GM18502 (cell line): ENCODE results near the gene DSCAML1.
"Not testable (repeated sequence)": the region's sequence is repeated elsewhere in the genome, so short reads cannot be mapped to it uniquely, and the experiment has no call there.

ENCODE experiments used
- ATAC-seq: cut with Tn5 transposase; IDR thresholded peaks from one replicate; pipeline ENCODE4 v1.9.1; 2021; ENCODE audit warnings: mild to moderate bottlenecking; ENCODE audit not compliant: unreplicated experiment, poor library complexity

The DSCAML1 gene

GRCh38 chr11:117409511-117409910, 387.5 kb downstream of the DSCAML1 start:
- ATAC-seq = no peak

GRCh38 chr11:117408356-117408755, 388.7 kb downstream of the DSCAML1 start:
- no peak for ATAC-seq

DNA sequence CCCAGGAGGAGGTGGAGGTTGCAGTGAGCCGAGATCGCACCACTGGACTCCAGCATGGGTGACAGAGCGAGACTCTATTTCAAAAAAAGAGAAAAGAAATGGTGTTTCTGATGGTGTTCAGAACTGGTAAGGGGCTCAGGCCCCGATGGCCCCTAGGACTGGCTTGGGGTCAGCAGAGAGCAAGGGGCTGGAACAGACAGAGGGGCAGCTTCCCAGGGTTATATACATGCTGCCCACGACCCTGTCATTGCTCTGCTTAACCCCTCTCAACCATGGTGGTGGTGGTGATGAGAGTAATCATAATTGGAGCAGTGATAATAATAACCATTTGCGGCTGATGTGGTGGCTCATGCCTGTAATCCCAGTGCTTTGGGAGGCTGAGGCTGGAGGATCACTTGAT, 390.0 kb downstream of the DSCAML1 start:
- no peak for ATAC-seq

DNA sequence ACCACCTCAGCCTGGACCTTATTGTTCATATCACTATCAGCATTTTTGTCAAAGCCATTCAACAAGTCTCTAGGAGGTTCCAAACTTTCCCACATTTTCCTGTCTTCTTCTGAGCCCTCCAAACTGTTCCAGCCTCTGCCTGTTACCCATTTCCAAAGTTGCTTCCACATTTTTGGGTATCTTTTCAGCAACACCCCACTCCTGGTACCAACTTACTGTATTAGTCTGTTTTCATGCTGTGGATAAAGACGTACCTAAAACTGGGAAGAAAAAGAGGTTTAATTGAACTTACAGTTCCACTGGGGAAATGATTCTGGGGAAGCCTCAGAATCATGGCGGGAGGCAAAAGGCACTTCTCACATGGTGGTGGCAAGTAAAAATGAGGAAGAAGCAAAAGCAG, 391.1 kb downstream of the DSCAML1 start:
- ATAC-seq = not testable (repeated sequence)

DNA sequence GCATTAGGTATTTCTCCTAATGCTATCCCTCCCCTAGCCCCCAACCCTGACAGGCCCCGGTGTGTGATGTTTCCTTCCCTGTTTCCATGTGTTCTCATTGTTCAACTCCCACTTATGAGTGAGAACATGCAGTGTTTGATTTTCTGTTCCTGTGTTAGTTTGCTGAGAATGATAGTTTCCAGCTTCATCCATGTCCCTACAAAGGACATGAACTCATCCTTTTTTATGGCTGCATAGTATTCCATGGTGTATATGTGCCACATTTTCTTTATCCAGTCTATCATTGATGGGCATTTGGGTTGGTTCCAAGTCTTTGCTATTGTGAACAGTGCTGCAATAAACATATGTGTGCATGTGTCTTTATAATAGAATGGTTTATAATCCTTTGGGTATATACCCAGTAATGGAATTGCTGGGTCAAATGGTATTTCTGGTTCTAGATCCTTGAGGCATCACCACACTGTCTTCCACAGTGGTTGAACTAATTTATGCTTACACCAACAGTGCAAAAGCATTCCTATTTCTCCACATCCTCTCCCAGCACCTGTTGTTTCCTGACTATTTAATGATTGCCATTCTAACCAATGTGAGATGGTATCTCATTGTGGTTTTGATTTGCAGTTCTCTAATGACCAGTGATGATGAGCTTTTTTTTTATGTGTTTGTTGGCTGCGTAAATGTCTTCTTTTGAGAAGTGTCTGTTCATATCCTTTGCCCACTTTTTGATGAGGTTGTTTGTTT, 397.7 kb downstream of the DSCAML1 start:
- ATAC-seq = not testable (repeated sequence)

- ATAC-seq = not testable (repeated sequence)
Measured at GRCh38 chr11:117398618-117399017, 398.4 kb downstream of the DSCAML1 start.

DNA sequence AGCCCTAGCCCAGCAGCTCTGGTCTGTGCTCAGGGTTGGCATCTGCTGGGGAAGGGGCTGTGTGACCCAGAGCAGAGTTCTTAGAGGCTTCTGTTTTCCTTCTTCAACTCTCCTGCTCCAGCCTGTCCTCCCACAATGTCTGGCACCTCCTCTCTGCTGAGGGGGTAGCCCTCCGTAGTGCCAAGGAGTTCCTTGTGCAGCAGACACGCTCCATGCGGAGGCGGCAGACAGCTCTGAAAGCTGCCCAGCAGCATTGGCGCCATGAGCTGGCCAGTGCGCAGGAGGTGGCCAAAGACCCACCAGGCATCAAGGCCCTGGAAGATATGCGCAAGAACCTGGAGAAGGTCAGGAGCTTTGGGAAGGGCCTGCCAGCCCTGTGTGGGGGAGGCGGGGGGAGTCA, 400.0 kb downstream of the DSCAML1 start:
- ATAC-seq = no peak

DNA sequence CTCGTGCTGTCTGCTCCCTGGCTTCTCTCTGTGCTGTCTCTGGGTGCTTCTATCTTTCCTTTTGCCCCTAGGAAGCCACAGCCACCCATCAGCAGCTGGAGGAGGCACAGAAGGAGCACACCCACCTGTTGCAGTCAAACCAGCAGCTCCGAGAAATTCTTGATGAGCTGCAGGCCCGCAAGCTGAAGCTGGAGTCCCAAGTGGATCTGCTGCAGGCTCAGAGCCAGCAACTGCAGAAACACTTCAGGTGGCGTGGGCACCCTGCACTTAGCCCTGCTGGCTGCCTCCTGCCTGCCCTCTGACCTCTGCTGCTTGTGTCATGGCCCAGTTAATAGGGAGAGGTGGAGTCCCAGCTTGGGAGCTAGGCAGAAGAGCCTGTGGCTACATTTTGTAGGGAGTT, 401.5 kb downstream of the DSCAML1 start:
- no peak for ATAC-seq

GRCh38 chr11:117394221-117394925, 402.6 kb downstream of the DSCAML1 start:
- no peak for ATAC-seq

GRCh38 chr11:117392979-117393378, 404.0 kb downstream of the DSCAML1 start:
- no peak for ATAC-seq

- no peak for ATAC-seq
Measured at GRCh38 chr11:117392001-117392690, 404.9 kb downstream of the DSCAML1 start.

- no peak for ATAC-seq
Measured at GRCh38 chr11:117391181-117391580, 405.8 kb downstream of the DSCAML1 start.

GRCh38 chr11:117390743-117391142, 406.3 kb downstream of the DSCAML1 start:
- no peak for ATAC-seq

- ATAC-seq = no peak
Measured at GRCh38 chr11:117387992-117388755, 408.8 kb downstream of the DSCAML1 start.

GRCh38 chr11:117385906-117386305, 411.1 kb downstream of the DSCAML1 start:
- no peak for ATAC-seq

- no peak for ATAC-seq
Measured at GRCh38 chr11:117385471-117385870, 411.5 kb downstream of the DSCAML1 start.

DNA sequence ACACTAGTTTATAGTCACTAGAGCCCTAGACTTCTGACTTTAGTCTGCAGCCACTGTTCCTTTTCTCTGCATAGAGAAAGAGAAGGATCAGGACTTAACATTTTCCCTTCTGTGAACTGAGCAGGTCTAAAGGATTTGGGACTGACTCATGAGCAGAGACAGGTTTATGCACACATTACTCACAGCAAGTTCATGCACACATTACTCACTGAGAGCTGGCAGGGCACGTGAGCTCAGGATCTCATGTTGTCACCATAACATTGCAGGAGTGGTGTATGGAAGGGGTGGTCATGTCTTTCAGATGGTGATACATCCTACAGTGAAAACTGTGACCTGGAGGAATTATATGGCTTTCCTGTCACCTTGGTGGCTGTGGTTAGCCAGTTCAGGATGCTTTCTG, 413.0 kb downstream of the DSCAML1 start:
- ATAC-seq = no peak

DNA sequence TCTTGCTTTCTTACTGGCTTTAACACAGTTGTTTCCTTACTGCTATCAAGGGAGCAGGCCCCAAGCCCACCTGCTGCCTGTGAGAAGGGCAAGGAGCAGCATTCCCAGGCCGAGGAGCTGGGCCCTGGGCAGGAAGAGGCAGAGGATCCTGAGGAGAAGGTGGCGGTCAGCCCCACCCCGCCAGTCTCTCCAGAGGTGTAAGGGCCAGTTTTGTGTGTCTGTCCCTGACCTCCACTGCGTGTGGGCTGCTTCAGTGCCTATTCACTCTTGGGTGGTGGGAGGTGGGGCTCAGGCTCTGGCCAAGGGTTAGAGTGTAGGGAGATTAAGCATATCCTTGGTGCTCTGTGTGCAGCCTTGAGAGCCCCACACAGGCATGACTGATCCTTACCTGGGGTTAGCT, 414.3 kb downstream of the DSCAML1 start:
- ATAC-seq = no peak

DNA sequence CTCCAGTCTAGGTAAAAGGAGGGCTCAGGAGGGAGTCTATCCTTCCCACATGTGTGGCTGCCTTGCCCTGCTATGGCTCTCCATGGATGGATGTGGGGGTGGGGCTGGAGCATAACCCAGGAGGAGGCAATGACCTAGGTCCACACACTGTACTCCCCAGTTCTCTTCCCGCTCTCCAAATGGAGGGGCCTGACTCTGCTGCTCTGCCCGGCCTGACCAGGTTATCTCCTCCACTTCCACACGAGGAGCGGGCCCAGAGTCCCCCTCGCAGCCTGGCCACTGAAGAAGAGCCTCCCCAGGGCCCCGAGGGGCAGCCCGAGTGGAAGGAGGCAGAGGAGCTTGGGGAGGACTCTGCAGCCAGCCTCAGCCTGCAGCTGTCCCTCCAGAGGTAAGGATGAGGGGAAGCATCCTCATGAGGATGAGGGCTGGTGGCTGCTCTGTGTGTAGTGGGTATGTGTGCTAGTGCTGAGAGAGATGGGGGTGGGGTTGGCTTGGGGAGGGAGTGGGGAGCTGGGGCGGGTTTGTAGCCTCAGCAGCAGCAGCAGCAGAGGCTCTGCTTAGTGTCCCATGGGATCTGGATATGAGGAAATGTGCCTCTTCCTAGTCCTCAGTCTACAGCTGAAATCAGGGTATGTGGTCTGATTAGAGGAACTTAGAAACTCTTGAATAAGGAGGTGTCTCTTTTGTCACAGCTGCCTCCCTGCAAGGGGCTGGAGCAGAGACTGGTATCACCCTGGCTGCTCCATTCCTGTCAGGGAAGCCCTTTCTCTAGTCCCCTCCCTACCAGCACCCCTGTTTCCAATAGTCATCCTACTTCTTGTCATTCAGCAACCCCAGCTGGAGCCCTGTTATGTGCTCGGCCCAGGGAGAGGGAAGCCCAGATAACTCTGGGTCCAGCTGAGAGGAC, 415.3 kb downstream of the DSCAML1 start:
- ATAC-seq = no peak

DNA sequence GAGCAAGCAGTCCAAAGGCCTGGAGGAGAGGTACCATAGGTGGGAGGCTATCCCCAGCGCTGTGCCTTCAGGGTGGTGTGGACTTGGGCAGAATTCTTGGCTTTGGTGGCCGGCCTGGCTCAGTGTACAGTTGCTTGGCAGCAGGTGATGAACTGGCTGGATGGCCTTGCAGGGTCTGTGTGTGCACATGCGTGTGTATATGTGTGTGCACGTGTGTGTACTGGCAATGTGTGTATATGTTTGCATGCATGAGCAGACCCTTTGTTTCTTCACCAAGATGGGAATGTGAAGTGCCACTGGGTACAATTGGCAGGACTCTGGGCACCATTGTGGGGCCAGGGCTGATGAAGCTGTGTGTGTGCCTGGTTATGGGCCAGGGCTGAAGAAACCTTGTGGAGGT, 416.3 kb downstream of the DSCAML1 start:
- no peak for ATAC-seq
